GM12878 (cell line): ENCODE results near the gene ROCK2. TPM values are rescaled to one million over a fixed set of nuclear protein-coding genes. Genes with fewer than 3 reads are reported as not detected.

Experiments used
- ATAC-seq: fragments of 200-7000 bp; cut with Tn5 transposase; 3 replicates; pipeline ENCODE4 v1.9.1; 2020; ENCODE audit warnings: mild to moderate bottlenecking, moderate library complexity
- BruUV-seq: library from RNA; stranded (reverse); fragments of 400-500 nt; replicated peaks from 2 replicates; lab custom pipeline; 2021; lab: Mats Ljungman, UMichigan
- CTCF ChIA-PET: fragments of 300-600 bp; sonication (Branson Sonifier 250); formaldehyde crosslinking; extraction: SDS; loops from one replicate; lab custom pipeline; 2021; ENCODE audit warnings: inconsistent platforms; lab: Yijun Ruan, JAX
- POLR2A ChIA-PET: fragments of 350-600 bp; formaldehyde crosslinking; extraction: SDS; loops from one replicate; lab custom pipeline; 2021; ENCODE audit warnings: inconsistent platforms; lab: Charles Lee
- RAD21 ChIA-PET: fragments of 300-600 bp; sonication (Branson Sonifier 250); formaldehyde crosslinking; loops from one replicate; lab custom pipeline; 2023; ENCODE audit warnings: antibody characterized with exemption; ENCODE audit not compliant: unreplicated experiment; lab: Charles Lee
- SMC1A ChIA-PET: fragments of 300-600 bp; sonication (Branson Sonifier 250); formaldehyde crosslinking; loops from one replicate; lab custom pipeline; 2023; ENCODE audit not compliant: unreplicated experiment, uncharacterized antibody; lab: Charles Lee
- DNase-seq: peaks from one replicate; pipeline ENCODE4 v3.0.0-alpha.2; 2011; ENCODE audit warnings: low read depth, low spot score
- FAIRE-seq: peaks from 3 replicates; lab custom pipeline; 2011; peaks lifted over from hg19 to GRCh38; lab: Jason Lieb, UNC
- H2AFZ ChIP-seq: 2 replicates; pipeline ENCODE4 v1.6.0; 2011; ENCODE audit warnings: low read depth, low read length, control low read depth; ENCODE audit not compliant: control insufficient read depth
- H3K27ac ChIP-seq: 2 replicates; pipeline ENCODE4 v1.5.1; 2011; ENCODE audit warnings: control low read depth; ENCODE audit not compliant: control insufficient read depth, insufficient read depth
- H3K27me3 ChIP-seq, 2 experiments: replicated peaks in 1 of 2; 2 replicates each; pipeline versions ENCODE4 v1.6.0 to v1.6.1; 2011; ENCODE audit warnings: low read length in 1 of 2; ENCODE audit not compliant: control insufficient read depth in 2 of 2, insufficient read depth in 2 of 2
- H3K36me3 ChIP-seq, 2 experiments: 2 replicates each; pipeline ENCODE4 v1.5.1; 2011; ENCODE audit warnings: low read length in 1 of 2; ENCODE audit not compliant: control insufficient read depth in 2 of 2, insufficient read depth in 2 of 2
- H3K4me1 ChIP-seq: 2 replicates; pipeline ENCODE4 v1.6.1; 2011; ENCODE audit warnings: mild to moderate bottlenecking, low read length, moderate library complexity, mixed read lengths; ENCODE audit not compliant: control insufficient read depth, insufficient read depth
- H3K4me2 ChIP-seq: 2 replicates; pipeline ENCODE4 v1.6.0; 2011; ENCODE audit warnings: control low read depth; ENCODE audit not compliant: control insufficient read depth, insufficient read depth
- H3K4me3 ChIP-seq: fragments of 200-600 bp; sonication (generic); 2 replicates; pipeline ENCODE4 v1.5.1; 2016
- H3K79me2 ChIP-seq: 2 replicates; pipeline ENCODE4 v1.6.0; 2011; ENCODE audit warnings: low read length; ENCODE audit not compliant: control insufficient read depth, insufficient read depth
- H3K9ac ChIP-seq: 2 replicates; pipeline ENCODE4 v1.8.0; 2011; ENCODE audit warnings: low read length, control low read depth, mixed read lengths; ENCODE audit not compliant: control insufficient read depth, insufficient read depth
- H3K9me3 ChIP-seq: replicated peaks from 3 replicates; pipeline ENCODE4 v1.5.1; 2011; ENCODE audit warnings: mild to moderate bottlenecking, low read length; ENCODE audit not compliant: control insufficient read depth, insufficient read depth
- H4K20me1 ChIP-seq: 2 replicates; pipeline ENCODE4 v1.6.0; 2011; ENCODE audit not compliant: control insufficient read depth, insufficient read depth
- BRCA1 ChIP-seq: IDR thresholded peaks from 2 replicates; pipeline ENCODE4 v1.6.1; 2011; ENCODE audit warnings: low read depth, low read length, improper control_type of control experiment
- CBFB ChIP-seq: IDR thresholded peaks from 2 replicates; pipeline ENCODE4 v1.6.1; 2016; ENCODE audit warnings: antibody characterized with exemption, low read depth
- GATAD2B ChIP-seq: fragments of 450-650 bp; conservative IDR thresholded peaks from 2 replicates; pipeline ENCODE4 v1.6.1; 2017; ENCODE audit warnings: low read depth, mild to moderate bottlenecking, moderate library complexity
- NBN ChIP-seq: fragments of 450-650 bp; IDR thresholded peaks from 2 replicates; pipeline ENCODE4 v1.6.1; 2016
- POLR2AphosphoS5 ChIP-seq: IDR thresholded peaks from 2 replicates; pipeline ENCODE4 v1.6.1; 2011; ENCODE audit warnings: mild to moderate bottlenecking, low read length, inconsistent platforms
- RB1 ChIP-seq: fragments of 450-650 bp; formaldehyde crosslinking; IDR thresholded peaks from 2 replicates; pipeline ENCODE4 v1.6.1; 2017; ENCODE audit warnings: mild to moderate bottlenecking, borderline replicate concordance
- RELA ChIP-seq: fragments of 450-650 bp; IDR thresholded peaks from 2 replicates; pipeline ENCODE4 v1.8.0; 2014; ENCODE audit warnings: borderline replicate concordance; ENCODE audit not compliant: partially characterized antibody
- SMAD1 ChIP-seq: fragments of 450-650 bp; IDR thresholded peaks from 2 replicates; pipeline ENCODE4 v1.6.1; 2018; ENCODE audit warnings: mild to moderate bottlenecking, low read depth; ENCODE audit not compliant: partially characterized antibody
- SREBF1 ChIP-seq: IDR thresholded peaks from 2 replicates; pipeline ENCODE4 v1.6.1; 2012; ENCODE audit warnings: mild to moderate bottlenecking, low read length
- ZNF384 ChIP-seq: IDR thresholded peaks from 2 replicates; pipeline ENCODE4 v1.6.1; 2012; ENCODE audit warnings: low read depth, mild to moderate bottlenecking, low read length, improper control_type of control experiment, borderline replicate concordance
- ZNF622 ChIP-seq: fragments of 450-650 bp; IDR thresholded peaks from 2 replicates; pipeline ENCODE4 v1.6.1; 2017; ENCODE audit warnings: mild to moderate bottlenecking, inconsistent platforms
- WGBS: methylation state at CpG from one replicate; pipeline ENCODE4 v1.1.6; 2016; ENCODE audit warnings: low lambda C conversion rate; ENCODE audit not compliant: insufficient replicate concordance, insufficient coverage; ENCODE audit errors: missing lambda C conversion rate; 5-methylcytosine and 5-hydroxymethylcytosine counted together
- in situ Hi-C: fragments of 300-500 bp; cut with MboI; formaldehyde crosslinking; loops from 9 replicates; pipeline ENCODE4 v1.14.3; 2018; ENCODE audit warnings: mixed read lengths
- intact Hi-C: fragments of 100-400 bp; cut with micrococcal nuclease; formaldehyde crosslinking; loops from one replicate; pipeline ENCODE4 v1.14.2; 2022; ENCODE audit not compliant: unreplicated experiment
- polyA plus RNA-seq, 11 experiments: library from polyadenylated mRNA; depleted of rRNA in 4 of 11; unstranded in 6 of 11; stranded (reverse) in 5 of 11; fragments of >200 nt; fragmentation: Nextera tagmentation in 4 of 11; fragmentation: Illumina TruSeq in 1 of 11; extraction: Ambion mirVana in 4 of 11; extraction: Trizol in 1 of 11; gene quantifications; 1 replicate in 1 of 11; 2 replicates in 10 of 11; pipeline versions ENCODE4 v1.2.1 to v1.2.3, GENCODE V29; 2011 to 2016; ENCODE audit warnings: inconsistent platforms in 2 of 11, missing spikeins in 2 of 11, low read depth in 1 of 11
- total RNA-seq, 4 experiments: library from RNA; depleted of rRNA in 3 of 4; stranded (reverse); fragments of >200 nt in 3 of 4; fragmentation: Illumina TruSeq in 1 of 4; extraction: Trizol in 1 of 4; gene quantifications; 2 replicates each; pipeline versions ENCODE4 v1.2.1 to v1.2.3, GENCODE V29; 2013 to 2021

Gene ROCK2
- total and polyA plus RNA-seq, 10 of the 15 experiments (the other 5 are each of a cell fraction or from before 2014, with no cell fraction given), result 4.6 to 22.1 (median 8.3) TPM

DNA sequence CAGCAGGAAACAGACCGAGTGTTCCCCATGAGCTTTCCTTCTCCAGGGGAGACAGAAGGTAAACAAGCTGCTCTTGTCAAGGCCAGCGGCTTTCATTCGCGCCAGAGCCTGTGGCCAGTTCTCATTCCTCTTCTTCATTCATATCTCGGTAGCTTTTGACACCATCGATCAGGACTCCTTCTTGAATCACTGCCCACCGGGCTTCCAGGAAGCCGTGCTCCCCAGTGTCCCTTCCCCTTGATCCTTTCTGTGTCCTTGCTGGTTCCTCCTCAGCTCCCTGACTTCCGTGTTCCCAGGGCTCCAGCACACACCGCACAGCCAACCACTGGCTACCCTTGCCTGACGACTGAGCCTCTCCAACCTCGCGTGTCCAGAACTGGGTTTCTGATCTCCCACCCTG, 175.1 kb downstream of the ROCK2 start:
- intact Hi-C loops (no loop called here), in situ Hi-C loops (no loop called here)
- Histone ChIP-seq H3K27ac (no peak overlapping the region), H3K4me1 (no peaks in the 10 kb centered on the region), H3K9ac (no peak overlapping the region), H3K36me3 (no peaks in the 10 kb centered on the region), H3K4me3 (no peak overlapping the region), H3K79me2 (no peaks in the 10 kb centered on the region), H2AFZ (no peak overlapping the region), H4K20me1 (no peaks in the 10 kb centered on the region), H3K9me3 (no peaks in the 10 kb centered on the region), H3K27me3 (no peaks in the 10 kb centered on the region), H3K4me2 (no peak overlapping the region)
- ChIA-PET RAD21 (no interaction called here), SMC1A (interaction anchor here (1.4 kb wide), 1 partner anchor 18 kb away, joined by 5 read pairs; no protein-coding TSS in a partner anchor), CTCF (no interaction called here), POLR2A (no interaction called here)
- no peak for ATAC-seq
- no peak for TF ChIP-seq GATAD2B
- TF ChIP-seq CBFB, result no peak
- no peak for TF ChIP-seq RELA
- TF ChIP-seq NBN, result no peak
- no peak for TF ChIP-seq RB1
- no peak for TF ChIP-seq ZNF384
- TF ChIP-seq SMAD1, result no peak
- TF ChIP-seq POLR2AphosphoS5, result no peak
- no peak for TF ChIP-seq ZNF622
- TF ChIP-seq BRCA1, result no peak
- TF ChIP-seq SREBF1, result no peak
- no TSS peak for BruUV-seq
- WGBS, result 90% methylated on average over 13 of the region's 13 CpGs
- no peak for DNase-seq
- FAIRE-seq, result no peak
